OCI-M2 (cell line): ENCODE results near the gene TAGLN2.

Experiments
- DNase-seq: peaks from one replicate; lab custom pipeline; 2025; ENCODE audit not compliant: unreplicated experiment; lab: John Stamatoyannopoulos, UW

Gene TAGLN2

GRCh38 chr1:159936273-159936904 is 11.1 kb upstream of the TAGLN2 start:
- DNase-seq: peak; percentile 27

- DNase-seq: no peak
Observed at GRCh38 chr1:159935719-159936272, 10.5 kb upstream of the TAGLN2 start.

GRCh38 chr1:159935305-159935704 is 10.0 kb upstream of the TAGLN2 start:
- no peak for DNase-seq

- DNase-seq: no peak
Observed at GRCh38 chr1:159934136-159935039, 9.1 kb upstream of the TAGLN2 start.

GRCh38 chr1:159933347-159933746 is 8.0 kb upstream of the TAGLN2 start:
- no peak for DNase-seq

- no peak for DNase-seq
Observed at GRCh38 chr1:159932296-159933285, 7.3 kb upstream of the TAGLN2 start.

- DNase-seq: no peak
Observed at GRCh38 chr1:159931795-159932173, 6.5 kb upstream of the TAGLN2 start.

GRCh38 chr1:159931101-159931794 is 5.9 kb upstream of the TAGLN2 start:
- no peak for DNase-seq

GRCh38 chr1:159930634-159931033 is 5.3 kb upstream of the TAGLN2 start:
- DNase-seq: no peak

GRCh38 chr1:159930216-159930615 is 4.9 kb upstream of the TAGLN2 start:
- DNase-seq: no peak

- DNase-seq: no peak
Observed at GRCh38 chr1:159929155-159930051, 4.1 kb upstream of the TAGLN2 start.

GRCh38 chr1:159928491-159929050 is 3.3 kb upstream of the TAGLN2 start:
- DNase-seq: no peak

GRCh38 chr1:159927849-159928431 is 2.6 kb upstream of the TAGLN2 start:
- no peak for DNase-seq

- no peak for DNase-seq
Observed at GRCh38 chr1:159927211-159927848, 2.0 kb upstream of the TAGLN2 start.

- DNase-seq: no peak
Observed at GRCh38 chr1:159925719-159926078, 392 bp upstream of the TAGLN2 start.

- no peak for DNase-seq
Observed at GRCh38 chr1:159924025-159924790, 1.1 kb downstream of the TAGLN2 start.

GRCh38 chr1:159923203-159924024 is 1.9 kb downstream of the TAGLN2 start:
- no peak for DNase-seq
